GM19099 (cell line): ENCODE results near the gene CSNK1G3.

Experiments used
- POLR2A ChIP-seq: IDR thresholded peaks from 3 replicates; pipeline ENCODE4 v1.6.1; 2011; ENCODE audit warnings: low read depth; ENCODE audit not compliant: insufficient read length; ENCODE audit errors: extremely low read depth

The CSNK1G3 gene

DNA sequence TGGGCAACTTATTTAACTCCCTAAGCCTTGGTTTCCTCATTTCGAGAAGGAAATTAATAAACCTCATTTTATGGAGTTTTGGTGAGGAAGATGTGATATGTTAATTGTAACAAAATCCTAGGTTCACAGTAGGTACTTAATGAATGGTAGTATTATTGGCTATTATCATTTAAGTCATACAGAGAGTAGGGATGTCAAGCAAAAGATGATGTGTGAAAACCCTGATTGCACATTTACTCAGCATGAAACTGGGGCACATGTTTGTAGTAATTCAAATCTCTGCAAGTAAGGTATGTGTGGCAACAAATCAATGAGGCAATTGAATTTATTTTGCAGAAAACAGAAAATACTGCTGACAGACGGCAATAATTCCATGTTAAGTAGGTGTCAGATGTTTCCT, 127.3 kb downstream of the CSNK1G3 start:
- no peak for TF ChIP-seq POLR2A

GRCh38 chr5:123645024-123645603, 133.1 kb downstream of the CSNK1G3 start:
- TF ChIP-seq POLR2A = no peak

- TF ChIP-seq POLR2A = no peak
Observed at GRCh38 chr5:123647066-123647465, 135.1 kb downstream of the CSNK1G3 start.

DNA sequence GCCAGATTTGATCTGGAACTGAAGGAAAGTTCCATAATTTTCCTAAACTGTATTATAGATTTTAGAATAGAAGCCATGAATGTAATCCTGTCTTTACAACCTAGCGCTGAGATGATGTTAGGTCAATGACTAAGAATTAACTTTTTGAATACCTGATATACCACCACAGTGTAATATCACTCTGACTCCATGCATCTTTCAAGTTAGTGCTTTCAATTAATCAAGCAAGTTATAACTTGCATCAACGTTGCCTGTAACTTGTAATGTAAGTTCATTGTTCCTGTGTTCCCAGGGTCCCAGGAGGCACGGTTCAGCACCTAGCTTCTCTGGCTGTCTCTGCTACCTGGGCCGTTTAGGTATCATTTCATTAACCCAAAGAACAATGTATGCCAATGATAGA, 139.3 kb downstream of the CSNK1G3 start:
- TF ChIP-seq POLR2A = no peak

DNA sequence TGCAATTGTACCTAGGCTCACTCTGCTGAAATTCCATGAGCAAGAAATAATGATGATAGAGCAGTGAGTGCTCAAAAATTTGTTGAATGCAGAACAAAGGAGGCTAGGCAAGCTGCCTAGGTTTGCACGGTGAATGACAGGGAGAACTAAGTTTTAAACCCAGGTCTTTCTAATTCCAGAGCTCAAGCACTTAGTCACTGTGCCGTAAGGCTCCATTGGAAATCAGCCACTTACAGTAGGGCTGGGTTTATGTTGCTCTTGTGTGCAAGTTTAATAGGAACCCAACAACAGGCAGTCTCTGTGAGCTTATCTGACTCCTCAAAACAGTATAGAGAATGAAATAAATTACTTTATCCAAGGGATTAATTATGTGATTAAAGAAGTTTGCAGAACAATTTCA, 147.0 kb downstream of the CSNK1G3 start:
- TF ChIP-seq POLR2A = no peak

DNA sequence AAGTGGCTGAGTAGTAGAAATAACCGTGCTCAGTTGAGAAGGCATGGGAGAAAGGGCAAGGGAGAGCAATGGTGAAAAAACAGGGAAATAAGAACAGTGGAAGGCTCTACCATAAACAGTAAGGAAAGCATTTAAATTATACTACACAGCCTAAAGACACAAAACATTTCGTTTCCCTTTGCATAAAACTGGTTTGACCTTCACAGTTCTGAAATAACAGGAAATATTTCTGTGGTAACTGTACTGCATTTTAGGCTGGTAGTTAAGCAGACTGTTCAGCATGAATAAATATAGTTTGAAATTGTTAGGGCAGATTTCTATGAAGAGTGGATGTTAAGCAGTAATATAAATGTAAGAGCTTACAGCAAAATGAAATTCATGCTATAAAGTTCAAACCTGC, 147.5 kb downstream of the CSNK1G3 start:
- TF ChIP-seq POLR2A = no peak

DNA sequence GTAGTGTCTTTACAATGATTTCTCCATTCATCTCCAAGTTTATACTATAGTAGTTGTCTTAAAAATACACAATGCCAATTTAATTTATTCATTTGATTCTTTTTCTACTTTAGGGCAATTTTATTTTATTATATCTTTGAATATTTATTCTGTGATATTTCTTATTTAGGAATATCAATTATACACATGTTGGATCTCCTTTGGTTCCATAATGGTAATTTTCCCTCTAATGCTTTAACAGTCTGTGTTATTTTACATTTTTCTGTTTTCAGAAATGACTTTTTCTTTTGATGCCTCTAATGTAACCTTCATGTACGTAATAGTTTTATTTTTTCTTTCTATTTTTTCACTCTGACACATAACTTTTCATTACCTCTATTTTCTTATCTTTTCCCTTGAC, 153.0 kb downstream of the CSNK1G3 start:
- TF ChIP-seq POLR2A = no peak

GRCh38 chr5:123665822-123666371, 153.9 kb downstream of the CSNK1G3 start:
- TF ChIP-seq POLR2A = no peak
